KMS-11 (cell line): ENCODE measurements around the gene THAP5.

Source experiments
- H2AFZ ChIP-seq: fragments of 200-600 bp; sonication (generic); 2 replicates; pipeline ENCODE4 v1.6.1; 2016; ENCODE audit warnings: antibody characterized with exemption, mixed run types, low read depth
- H3K27ac ChIP-seq: fragments of 200-600 bp; sonication (generic); 2 replicates; pipeline ENCODE4 v1.6.1; 2016; ENCODE audit warnings: mild to moderate bottlenecking, mixed run types
- H3K27me3 ChIP-seq: fragments of 200-600 bp; sonication (generic); 2 replicates; pipeline ENCODE4 v1.6.1; 2017; ENCODE audit warnings: mild to moderate bottlenecking, low read depth, mixed run types, moderate library complexity; ENCODE audit not compliant: insufficient read depth
- H3K36me3 ChIP-seq: fragments of 200-600 bp; sonication (generic); 2 replicates; pipeline ENCODE4 v1.6.1; 2017; ENCODE audit warnings: mild to moderate bottlenecking, mixed run types; ENCODE audit not compliant: insufficient read depth
- H3K4me1 ChIP-seq: fragments of 200-600 bp; sonication (generic); 2 replicates; pipeline ENCODE4 v1.6.1; 2016; ENCODE audit warnings: mild to moderate bottlenecking, low read depth, mixed run types; ENCODE audit not compliant: poor library complexity, severe bottlenecking
- H3K4me2 ChIP-seq: fragments of 200-600 bp; sonication (generic); 2 replicates; pipeline ENCODE4 v1.7.0; 2016; ENCODE audit warnings: mild to moderate bottlenecking, mixed run types
- H3K4me3 ChIP-seq: fragments of 200-600 bp; sonication (generic); IDR thresholded peaks from 2 replicates; pipeline ENCODE4 v1.6.1; 2017; ENCODE audit warnings: low read depth, low read length, mixed read lengths; ENCODE audit not compliant: insufficient read depth
- H3K79me2 ChIP-seq: fragments of 200-600 bp; sonication (generic); 2 replicates; pipeline ENCODE4 v1.6.1; 2016; ENCODE audit warnings: low read depth, mixed run types; ENCODE audit not compliant: insufficient read depth
- H3K9ac ChIP-seq: fragments of 200-600 bp; sonication (generic); 2 replicates; pipeline ENCODE4 v1.6.1; 2016; ENCODE audit warnings: mild to moderate bottlenecking, mixed run types
- H4K20me1 ChIP-seq: fragments of 200-600 bp; sonication (generic); 2 replicates; pipeline ENCODE4 v1.6.1; 2016; ENCODE audit warnings: mild to moderate bottlenecking, mixed run types; ENCODE audit not compliant: insufficient read depth
- TF ChIP-seq, protein P1 (sequence below): fragments of 200-600 bp; sonication (generic); conservative IDR thresholded peaks from 2 replicates; pipeline ENCODE4 v1.6.1; 2017; ENCODE audit warnings: low read depth, mild to moderate bottlenecking, antibody characterized with exemption, low read length, moderate library complexity, mixed read lengths

The THAP5 gene

DNA sequence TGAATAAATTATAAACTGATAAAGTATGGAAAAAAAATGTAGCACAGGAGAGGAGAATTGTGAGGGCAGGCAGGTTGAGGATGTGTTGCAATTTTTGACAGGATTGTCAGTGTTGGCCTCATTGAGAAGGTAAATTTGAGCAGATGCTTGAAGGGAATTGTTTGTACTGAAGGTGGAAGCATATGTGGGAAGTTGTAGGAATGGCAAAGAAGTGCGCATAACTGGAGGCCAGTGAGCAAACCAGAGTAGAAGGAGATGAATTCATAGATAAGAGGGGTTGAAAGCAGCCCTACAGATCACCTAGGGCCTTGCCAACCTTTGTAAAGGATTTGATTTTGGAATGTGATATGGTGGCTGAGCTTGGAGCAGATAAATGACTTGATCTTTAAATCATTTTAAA, 6.6 kb upstream of the THAP5 start:
- TF ChIP-seq, protein P1, sequence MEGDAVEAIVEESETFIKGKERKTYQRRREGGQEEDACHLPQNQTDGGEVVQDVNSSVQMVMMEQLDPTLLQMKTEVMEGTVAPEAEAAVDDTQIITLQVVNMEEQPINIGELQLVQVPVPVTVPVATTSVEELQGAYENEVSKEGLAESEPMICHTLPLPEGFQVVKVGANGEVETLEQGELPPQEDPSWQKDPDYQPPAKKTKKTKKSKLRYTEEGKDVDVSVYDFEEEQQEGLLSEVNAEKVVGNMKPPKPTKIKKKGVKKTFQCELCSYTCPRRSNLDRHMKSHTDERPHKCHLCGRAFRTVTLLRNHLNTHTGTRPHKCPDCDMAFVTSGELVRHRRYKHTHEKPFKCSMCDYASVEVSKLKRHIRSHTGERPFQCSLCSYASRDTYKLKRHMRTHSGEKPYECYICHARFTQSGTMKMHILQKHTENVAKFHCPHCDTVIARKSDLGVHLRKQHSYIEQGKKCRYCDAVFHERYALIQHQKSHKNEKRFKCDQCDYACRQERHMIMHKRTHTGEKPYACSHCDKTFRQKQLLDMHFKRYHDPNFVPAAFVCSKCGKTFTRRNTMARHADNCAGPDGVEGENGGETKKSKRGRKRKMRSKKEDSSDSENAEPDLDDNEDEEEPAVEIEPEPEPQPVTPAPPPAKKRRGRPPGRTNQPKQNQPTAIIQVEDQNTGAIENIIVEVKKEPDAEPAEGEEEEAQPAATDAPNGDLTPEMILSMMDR: no peak
- H3K4me2 ChIP-seq: no peak overlapping the region
- H3K4me3 ChIP-seq: no peak overlapping the region
- peaks cover 26% of the 10 kb centered on the region for H3K4me1 ChIP-seq
- peaks cover 30% of the 10 kb centered on the region for H3K79me2 ChIP-seq
- H3K27ac ChIP-seq: no peak overlapping the region
- H4K20me1 ChIP-seq: no peaks in the 10 kb centered on the region
- no peaks in the 10 kb centered on the region for H3K27me3 ChIP-seq
- no peak overlapping the region for H2AFZ ChIP-seq
- H3K9ac ChIP-seq: no peak overlapping the region
- peaks cover 17% of the 10 kb centered on the region; the same call in 1 of the 2 replicates for H3K36me3 ChIP-seq

DNA sequence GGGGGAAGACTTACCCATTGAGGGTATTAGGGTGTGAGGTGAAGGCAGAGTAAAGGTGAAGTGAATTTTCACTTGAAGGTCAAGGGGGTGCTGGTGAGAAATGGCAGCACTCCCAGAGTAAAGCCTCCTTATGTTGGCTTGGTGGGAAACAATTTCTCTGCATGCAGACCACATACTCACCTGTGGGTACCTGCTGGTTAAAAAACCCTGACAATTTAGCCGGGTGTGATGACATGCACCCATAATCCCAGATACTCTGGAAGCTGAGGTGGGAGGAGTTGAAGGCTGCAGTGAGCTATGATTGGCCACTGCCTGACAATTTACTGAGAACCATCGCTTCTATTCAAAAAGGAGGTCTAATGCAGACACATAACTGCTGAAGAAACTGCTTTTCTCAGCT, 5.7 kb upstream of the THAP5 start:
- no peak overlapping the region for H3K27ac ChIP-seq
- H3K27me3 ChIP-seq: no peaks in the 10 kb centered on the region
- TF ChIP-seq, protein P1: no peak
- H4K20me1 ChIP-seq: no peaks in the 10 kb centered on the region
- H2AFZ ChIP-seq: no peak overlapping the region
- no peak overlapping the region for H3K4me3 ChIP-seq
- peaks cover 26% of the 10 kb centered on the region for H3K4me1 ChIP-seq
- peaks cover 40% of the 10 kb centered on the region for H3K79me2 ChIP-seq
- H3K4me2 ChIP-seq: no peak overlapping the region
- peaks cover 17% of the 10 kb centered on the region; the same call in 1 of the 2 replicates for H3K36me3 ChIP-seq
- no peak overlapping the region for H3K9ac ChIP-seq

DNA sequence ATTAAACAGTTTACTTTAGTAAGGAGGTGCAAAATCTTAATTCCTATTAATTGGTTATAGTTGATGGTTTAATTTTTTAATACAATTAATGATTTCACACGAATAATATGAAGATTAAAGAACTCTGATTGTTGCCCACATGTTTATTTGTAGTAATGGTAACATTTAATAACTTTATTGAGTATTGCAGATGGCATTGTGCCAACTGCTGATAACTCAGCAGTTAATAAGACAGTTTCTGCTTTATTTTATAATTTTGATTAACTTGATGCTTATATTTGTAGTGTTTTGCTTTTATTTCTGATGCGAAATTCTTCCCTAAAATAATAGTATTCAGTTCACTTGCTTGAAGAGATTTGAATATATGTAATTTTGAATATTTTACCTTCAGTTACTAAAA, 3.0 kb upstream of the THAP5 start:
- H3K9ac ChIP-seq: no peak overlapping the region
- no peaks in the 10 kb centered on the region for H3K27me3 ChIP-seq
- H3K4me3 ChIP-seq: no peak overlapping the region
- no peak overlapping the region for H3K27ac ChIP-seq
- H3K4me1 ChIP-seq: peaks cover 37% of the 10 kb centered on the region
- no peak overlapping the region for H2AFZ ChIP-seq
- peak overlapping the region; percentile 76; the same call in 1 of the 2 replicates for H3K4me2 ChIP-seq
- no peaks in the 10 kb centered on the region for H4K20me1 ChIP-seq
- peaks cover 17% of the 10 kb centered on the region; the same call in 1 of the 2 replicates for H3K36me3 ChIP-seq
- TF ChIP-seq, protein P1: no peak
- peaks cover 60% of the 10 kb centered on the region for H3K79me2 ChIP-seq

DNA sequence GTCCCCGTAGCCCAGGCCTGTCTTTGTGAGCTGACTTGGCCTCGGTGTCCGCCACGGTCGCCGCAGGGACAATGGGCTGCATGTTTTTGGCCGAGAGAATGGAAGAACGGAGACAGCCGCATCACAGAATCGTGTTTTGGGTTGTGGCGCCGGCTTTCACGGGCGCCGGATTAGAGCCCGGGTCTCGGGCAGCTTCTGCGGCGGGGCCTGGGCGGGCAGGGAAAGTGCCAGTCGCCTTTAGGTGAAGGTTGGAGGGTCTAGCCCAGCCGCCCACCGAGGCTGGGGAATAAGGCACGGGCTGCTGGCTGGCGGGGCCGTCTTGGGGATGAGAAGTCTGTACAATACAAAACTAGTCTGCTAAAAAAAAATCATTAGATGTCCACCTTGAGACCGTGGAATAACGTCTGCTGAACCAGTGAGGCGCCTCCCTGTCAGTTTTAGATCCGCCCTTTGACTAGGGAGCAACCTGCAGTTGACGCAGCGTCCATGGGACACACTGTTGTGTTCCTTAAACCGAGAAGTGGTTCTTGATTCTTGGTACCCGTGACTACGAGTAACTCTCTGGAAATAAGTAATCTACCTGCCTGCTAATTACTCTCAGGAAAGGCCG, 745 bp upstream of the THAP5 start:
- Histone ChIP-seq H4K20me1 (no peaks in the 10 kb centered on the region), H2AFZ (peak overlapping the region; percentile 56; the same call in 1 of the 2 replicates), H3K27ac (peak overlapping the region; percentile 92), H3K27me3 (no peaks in the 10 kb centered on the region), H3K4me2 (peak overlapping the region; percentile 76), H3K4me3 (no peak overlapping the region), H3K4me1 (peaks cover 46% of the 10 kb centered on the region), H3K9ac (peak overlapping the region; percentile 91), H3K36me3 (peaks cover 17% of the 10 kb centered on the region; the same call in 1 of the 2 replicates), H3K79me2 (peaks cover 79% of the 10 kb centered on the region)
- TF ChIP-seq, protein P1: no peak
